Ishikawa (cell line): ENCODE measurements around the gene FNDC5.

Source experiments
- CEBPB ChIP-seq: IDR thresholded peaks from 2 replicates; pipeline ENCODE4 v1.6.1; 2012
- CREB1 ChIP-seq: IDR thresholded peaks from 2 replicates; pipeline ENCODE4 v1.6.1; 2012; ENCODE audit warnings: low read depth
- EGR1 ChIP-seq: IDR thresholded peaks from 2 replicates; pipeline ENCODE4 v1.6.1; 2012
- EP300 ChIP-seq: IDR thresholded peaks from 2 replicates; pipeline ENCODE4 v1.6.1; 2012; ENCODE audit warnings: borderline replicate concordance
- FOXM1 ChIP-seq: IDR thresholded peaks from 2 replicates; pipeline ENCODE4 v1.6.1; 2012; ENCODE audit warnings: low read depth, borderline replicate concordance
- MAX ChIP-seq: IDR thresholded peaks from 2 replicates; pipeline ENCODE4 v1.6.1; 2012
- NFIC ChIP-seq: IDR thresholded peaks from 2 replicates; pipeline ENCODE4 v1.6.1; 2012
- RAD21 ChIP-seq: IDR thresholded peaks from 2 replicates; pipeline ENCODE4 v1.6.1; 2012; ENCODE audit warnings: low read depth
- REST ChIP-seq: IDR thresholded peaks from 2 replicates; pipeline ENCODE4 v1.6.1; 2012; ENCODE audit warnings: low read depth, mild to moderate bottlenecking
- TAF1 ChIP-seq: IDR thresholded peaks from 2 replicates; pipeline ENCODE4 v1.6.1; 2012; ENCODE audit warnings: low read depth, mild to moderate bottlenecking
- TCF12 ChIP-seq: IDR thresholded peaks from 2 replicates; pipeline ENCODE4 v1.6.1; 2012; ENCODE audit warnings: low read depth
- TEAD4 ChIP-seq: IDR thresholded peaks from 2 replicates; pipeline ENCODE4 v1.6.1; 2012
- USF1 ChIP-seq: IDR thresholded peaks from 2 replicates; pipeline ENCODE4 v1.6.1; 2012
- YY1 ChIP-seq: IDR thresholded peaks from 2 replicates; pipeline ENCODE4 v1.6.1; 2012; ENCODE audit warnings: low read depth
- ZBTB7A ChIP-seq: IDR thresholded peaks from 2 replicates; pipeline ENCODE4 v1.6.1; 2012; ENCODE audit warnings: low read depth

The FNDC5 gene

GRCh38 chr1:32884032-32884372 is 13.3 kb upstream of the FNDC5 start:
- no peak for TF ChIP-seq TEAD4
- TF ChIP-seq TAF1: no peak

- TF ChIP-seq TAF1: no peak
- TF ChIP-seq CREB1: no peak
- TF ChIP-seq EP300: no peak
- no peak for TF ChIP-seq NFIC
- no peak for TF ChIP-seq TEAD4
- TF ChIP-seq MAX: no peak
- TF ChIP-seq USF1: no peak
- TF ChIP-seq YY1: no peak
- no peak for TF ChIP-seq TCF12
- TF ChIP-seq RAD21: no peak
- no peak for TF ChIP-seq FOXM1
- TF ChIP-seq REST: no peak
- no peak for TF ChIP-seq CEBPB
- no peak for TF ChIP-seq ZBTB7A
- TF ChIP-seq EGR1: no peak
Observed at GRCh38 chr1:32883338-32884031, 12.8 kb upstream of the FNDC5 start.

GRCh38 chr1:32881871-32882850 is 11.4 kb upstream of the FNDC5 start:
- no peak for TF ChIP-seq FOXM1
- no peak for TF ChIP-seq CEBPB
- TF ChIP-seq USF1: 0 out of 2 replicates have a peak, but pooled peaks have one; percentile 22

GRCh38 chr1:32881291-32881690 is 10.6 kb upstream of the FNDC5 start:
- TF ChIP-seq EGR1 (no peak), NFIC (peak; percentile 32; the same call in 1 of the 2 replicates)

GRCh38 chr1:32878637-32879041 is 7.9 kb upstream of the FNDC5 start:
- no peak for TF ChIP-seq ZBTB7A
- no peak for TF ChIP-seq TAF1
- no peak for TF ChIP-seq EGR1
- TF ChIP-seq FOXM1: no peak
- TF ChIP-seq CEBPB: no peak
- no peak for TF ChIP-seq MAX
- no peak for TF ChIP-seq USF1
- no peak for TF ChIP-seq REST
- TF ChIP-seq CREB1: no peak
- no peak for TF ChIP-seq YY1
- TF ChIP-seq TCF12: no peak

GRCh38 chr1:32878183-32878582 is 7.5 kb upstream of the FNDC5 start:
- TF ChIP-seq CEBPB: peak; percentile 46; the same call in 1 of the 2 replicates
- TF ChIP-seq TEAD4: 0 out of 2 replicates have a peak, but pooled peaks have one; percentile 13
- no peak for TF ChIP-seq TAF1
